H1 (cell line): ENCODE results near the gene ITPKB. TPM values are rescaled to one million over a fixed set of nuclear protein-coding genes. Genes with fewer than 3 reads are reported as not detected.

Experiments
- ATF3 ChIP-seq: IDR thresholded peaks from 2 replicates; pipeline ENCODE4 v1.6.1; 2011; ENCODE audit warnings: low read depth, mild to moderate bottlenecking, low read length; ENCODE audit not compliant: insufficient read depth
- CBX8 ChIP-seq: fragments of 300-800, 300-1000 bp; sonication (generic); IDR thresholded peaks from 2 replicates; pipeline ENCODE4 v1.7.1; 2016; ENCODE audit warnings: low read depth, low read length, borderline replicate concordance
- CEBPB ChIP-seq: IDR thresholded peaks from 2 replicates; pipeline ENCODE4 v1.6.1; 2012; ENCODE audit warnings: low read depth, low read length
- EP300 ChIP-seq, 2 experiments: IDR thresholded peaks; 1 replicate in 1 of 2; 2 replicates in 1 of 2; pipeline ENCODE4 v1.6.1; 2011 to 2012; ENCODE audit warnings: low read depth in 2 of 2, low read length in 2 of 2, mild to moderate bottlenecking in 2 of 2, borderline replicate concordance in 1 of 2, inconsistent platforms in 1 of 2, moderate library complexity in 1 of 2
- EZH2 ChIP-seq: fragments of 200-600 bp; sonication (generic); IDR thresholded peaks from 2 replicates; pipeline ENCODE4 v1.7.1; 2012; ENCODE audit warnings: low read depth, mild to moderate bottlenecking, moderate library complexity, low read length, inconsistent platforms; ENCODE audit not compliant: severe bottlenecking
- POU5F1 ChIP-seq: IDR thresholded peaks from 2 replicates; pipeline ENCODE4 v1.6.1; 2011; ENCODE audit warnings: low read depth, mild to moderate bottlenecking, low read length, moderate library complexity
- SIX5 ChIP-seq: IDR thresholded peaks from 2 replicates; pipeline ENCODE4 v1.6.1; 2011; ENCODE audit warnings: mild to moderate bottlenecking, low read depth, low read length
- polyA plus RNA-seq, 7 experiments: library from polyadenylated mRNA; depleted of rRNA in 3 of 7; stranded (reverse) in 5 of 7; unstranded in 2 of 7; fragments of >200 nt in 5 of 7; fragments of 200-250 nt in 2 of 7; gene quantifications; 1 replicate in 5 of 7; 2 replicates in 1 of 7; 4 replicates in 1 of 7; pipeline versions ENCODE4 v1.2.1 to v1.2.3, GENCODE V29; 2011 to 2013; ENCODE audit warnings: missing spikeins in 2 of 7, mixed read lengths in 2 of 7
- total RNA-seq: library from RNA; stranded (reverse); fragmentation: NEBNext Ultra II Directional; extraction: Animal tissue kit (Norgen Biotek cat#: 25700); gene quantifications from 2 replicates; pipeline ENCODE4 v1.2.1, GENCODE V29; 2021
- TF ChIP-seq, protein P1 (sequence below): fragments of 300-600 bp; sonication (generic); IDR thresholded peaks from 2 replicates; pipeline ENCODE4 v1.7.1; 2012; ENCODE audit warnings: low read length, moderate library complexity, mild to moderate bottlenecking, inconsistent platforms; ENCODE audit not compliant: insufficient replicate concordance

Gene ITPKB
- total and polyA plus RNA-seq, 2 of the 8 experiments (the other 6 are each of a cell fraction or from before 2014, with no cell fraction given) = 1.7 to 4.8 TPM

DNA sequence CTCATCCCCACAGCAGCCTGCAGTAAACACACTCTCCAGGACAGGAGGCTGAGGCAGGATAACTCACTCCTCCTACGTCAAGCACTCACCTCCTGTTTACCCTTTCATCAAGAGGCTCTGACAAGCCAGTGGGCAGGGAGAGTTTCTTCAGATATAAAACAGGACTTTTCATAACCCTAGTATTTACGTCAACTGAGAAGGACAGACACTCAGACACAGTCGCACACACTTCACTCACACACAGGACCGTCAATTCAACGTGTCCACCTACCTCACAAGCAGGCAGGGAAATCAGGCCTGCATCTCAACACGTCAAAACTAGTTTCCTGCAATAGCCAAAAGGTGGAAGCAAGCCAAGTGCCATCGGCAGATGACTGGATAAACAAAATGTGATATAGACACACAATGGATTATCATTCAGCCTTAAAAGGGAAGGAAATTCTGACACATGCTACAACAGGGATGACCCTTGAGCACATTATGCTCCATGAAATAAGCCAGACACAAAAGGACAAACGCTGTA, 48.6 kb downstream of the ITPKB start (continued):
- TF ChIP-seq, protein P1, sequence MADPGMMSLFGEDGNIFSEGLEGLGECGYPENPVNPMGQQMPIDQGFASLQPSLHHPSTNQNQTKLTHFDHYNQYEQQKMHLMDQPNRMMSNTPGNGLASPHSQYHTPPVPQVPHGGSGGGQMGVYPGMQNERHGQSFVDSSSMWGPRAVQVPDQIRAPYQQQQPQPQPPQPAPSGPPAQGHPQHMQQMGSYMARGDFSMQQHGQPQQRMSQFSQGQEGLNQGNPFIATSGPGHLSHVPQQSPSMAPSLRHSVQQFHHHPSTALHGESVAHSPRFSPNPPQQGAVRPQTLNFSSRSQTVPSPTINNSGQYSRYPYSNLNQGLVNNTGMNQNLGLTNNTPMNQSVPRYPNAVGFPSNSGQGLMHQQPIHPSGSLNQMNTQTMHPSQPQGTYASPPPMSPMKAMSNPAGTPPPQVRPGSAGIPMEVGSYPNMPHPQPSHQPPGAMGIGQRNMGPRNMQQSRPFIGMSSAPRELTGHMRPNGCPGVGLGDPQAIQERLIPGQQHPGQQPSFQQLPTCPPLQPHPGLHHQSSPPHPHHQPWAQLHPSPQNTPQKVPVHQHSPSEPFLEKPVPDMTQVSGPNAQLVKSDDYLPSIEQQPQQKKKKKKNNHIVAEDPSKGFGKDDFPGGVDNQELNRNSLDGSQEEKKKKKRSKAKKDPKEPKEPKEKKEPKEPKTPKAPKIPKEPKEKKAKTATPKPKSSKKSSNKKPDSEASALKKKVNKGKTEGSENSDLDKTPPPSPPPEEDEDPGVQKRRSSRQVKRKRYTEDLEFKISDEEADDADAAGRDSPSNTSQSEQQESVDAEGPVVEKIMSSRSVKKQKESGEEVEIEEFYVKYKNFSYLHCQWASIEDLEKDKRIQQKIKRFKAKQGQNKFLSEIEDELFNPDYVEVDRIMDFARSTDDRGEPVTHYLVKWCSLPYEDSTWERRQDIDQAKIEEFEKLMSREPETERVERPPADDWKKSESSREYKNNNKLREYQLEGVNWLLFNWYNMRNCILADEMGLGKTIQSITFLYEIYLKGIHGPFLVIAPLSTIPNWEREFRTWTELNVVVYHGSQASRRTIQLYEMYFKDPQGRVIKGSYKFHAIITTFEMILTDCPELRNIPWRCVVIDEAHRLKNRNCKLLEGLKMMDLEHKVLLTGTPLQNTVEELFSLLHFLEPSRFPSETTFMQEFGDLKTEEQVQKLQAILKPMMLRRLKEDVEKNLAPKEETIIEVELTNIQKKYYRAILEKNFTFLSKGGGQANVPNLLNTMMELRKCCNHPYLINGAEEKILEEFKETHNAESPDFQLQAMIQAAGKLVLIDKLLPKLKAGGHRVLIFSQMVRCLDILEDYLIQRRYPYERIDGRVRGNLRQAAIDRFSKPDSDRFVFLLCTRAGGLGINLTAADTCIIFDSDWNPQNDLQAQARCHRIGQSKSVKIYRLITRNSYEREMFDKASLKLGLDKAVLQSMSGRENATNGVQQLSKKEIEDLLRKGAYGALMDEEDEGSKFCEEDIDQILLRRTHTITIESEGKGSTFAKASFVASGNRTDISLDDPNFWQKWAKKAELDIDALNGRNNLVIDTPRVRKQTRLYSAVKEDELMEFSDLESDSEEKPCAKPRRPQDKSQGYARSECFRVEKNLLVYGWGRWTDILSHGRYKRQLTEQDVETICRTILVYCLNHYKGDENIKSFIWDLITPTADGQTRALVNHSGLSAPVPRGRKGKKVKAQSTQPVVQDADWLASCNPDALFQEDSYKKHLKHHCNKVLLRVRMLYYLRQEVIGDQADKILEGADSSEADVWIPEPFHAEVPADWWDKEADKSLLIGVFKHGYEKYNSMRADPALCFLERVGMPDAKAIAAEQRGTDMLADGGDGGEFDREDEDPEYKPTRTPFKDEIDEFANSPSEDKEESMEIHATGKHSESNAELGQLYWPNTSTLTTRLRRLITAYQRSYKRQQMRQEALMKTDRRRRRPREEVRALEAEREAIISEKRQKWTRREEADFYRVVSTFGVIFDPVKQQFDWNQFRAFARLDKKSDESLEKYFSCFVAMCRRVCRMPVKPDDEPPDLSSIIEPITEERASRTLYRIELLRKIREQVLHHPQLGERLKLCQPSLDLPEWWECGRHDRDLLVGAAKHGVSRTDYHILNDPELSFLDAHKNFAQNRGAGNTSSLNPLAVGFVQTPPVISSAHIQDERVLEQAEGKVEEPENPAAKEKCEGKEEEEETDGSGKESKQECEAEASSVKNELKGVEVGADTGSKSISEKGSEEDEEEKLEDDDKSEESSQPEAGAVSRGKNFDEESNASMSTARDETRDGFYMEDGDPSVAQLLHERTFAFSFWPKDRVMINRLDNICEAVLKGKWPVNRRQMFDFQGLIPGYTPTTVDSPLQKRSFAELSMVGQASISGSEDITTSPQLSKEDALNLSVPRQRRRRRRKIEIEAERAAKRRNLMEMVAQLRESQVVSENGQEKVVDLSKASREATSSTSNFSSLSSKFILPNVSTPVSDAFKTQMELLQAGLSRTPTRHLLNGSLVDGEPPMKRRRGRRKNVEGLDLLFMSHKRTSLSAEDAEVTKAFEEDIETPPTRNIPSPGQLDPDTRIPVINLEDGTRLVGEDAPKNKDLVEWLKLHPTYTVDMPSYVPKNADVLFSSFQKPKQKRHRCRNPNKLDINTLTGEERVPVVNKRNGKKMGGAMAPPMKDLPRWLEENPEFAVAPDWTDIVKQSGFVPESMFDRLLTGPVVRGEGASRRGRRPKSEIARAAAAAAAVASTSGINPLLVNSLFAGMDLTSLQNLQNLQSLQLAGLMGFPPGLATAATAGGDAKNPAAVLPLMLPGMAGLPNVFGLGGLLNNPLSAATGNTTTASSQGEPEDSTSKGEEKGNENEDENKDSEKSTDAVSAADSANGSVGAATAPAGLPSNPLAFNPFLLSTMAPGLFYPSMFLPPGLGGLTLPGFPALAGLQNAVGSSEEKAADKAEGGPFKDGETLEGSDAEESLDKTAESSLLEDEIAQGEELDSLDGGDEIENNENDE = no peak
- TF ChIP-seq EP300 (IDR thresholded peaks at IDR 0.05; ENCODE audit: borderline replicate concordance in 1 of 2, low read depth in 2 of 2, low read length in 2 of 2) (no peak), ATF3 (no peak), SIX5 (no peak), POU5F1 (no peak), CEBPB (no peak), EZH2 (no peak), CBX8 (no peak)
